Right lobe of liver (tissue), 6 donors: Measurements from ENCODE around the gene MFSD12. TPM values are rescaled to one million over a fixed set of nuclear protein-coding genes. Genes with fewer than 3 reads are reported as not detected.

ENCODE experiments used
- ATAC-seq, 4 donors: fragments of 200-7000 bp; cut with Tn5 transposase; one replicate each; pipeline ENCODE4 v1.9.1; 2020; ENCODE audit warnings: mild to moderate bottlenecking in 4 of 4, moderate library complexity in 4 of 4
- DNase-seq, 3 donors: peaks; one replicate each; pipeline ENCODE4 v3.0.0-alpha.2; 2020
- H3K27ac ChIP-seq, 3 donors: fragments of 200-600 bp; one replicate each; pipeline ENCODE4 v1.8.0; 2022
- H3K27me3 ChIP-seq, 2 donors: fragments of 200-600 bp; one replicate each; pipeline ENCODE4 v1.8.0; 2022
- H3K36me3 ChIP-seq, 4 donors: fragments of 200-600 bp; sonication (generic) in 1 of 4; one replicate each; pipeline versions ENCODE4 v1.5.1 to v1.8.0; 2017 to 2022; ENCODE audit warnings: control low read depth in 1 of 4
- H3K4me1 ChIP-seq, 4 donors: fragments of 200-600 bp; sonication (generic) in 1 of 4; one replicate each; pipeline versions ENCODE4 v1.5.1 to v1.8.0; 2017 to 2022; ENCODE audit warnings: control low read depth in 1 of 4
- H3K4me3 ChIP-seq, 3 donors: fragments of 200-600 bp; one replicate each; pipeline ENCODE4 v1.8.0; 2022
- H3K9me3 ChIP-seq, 4 donors: fragments of 200-600 bp; sonication (generic) in 1 of 4; one replicate each; pipeline versions ENCODE4 v1.5.1 to v1.8.0; 2017 to 2022; ENCODE audit warnings: control low read depth in 1 of 4
- CTCF ChIP-seq, 4 donors: fragments of 200-600 bp in 3 of 4; fragments of 450-650 bp in 1 of 4; IDR thresholded peaks; one replicate each; pipeline versions ENCODE4 v1.5.1 to v1.8.0; 2016 to 2022; ENCODE audit warnings: antibody characterized with exemption in 4 of 4, mild to moderate bottlenecking in 2 of 4
- POLR2A ChIP-seq: fragments of 450-650 bp; IDR thresholded peaks from one replicate; pipeline ENCODE4 v1.6.1; 2017; ENCODE audit warnings: antibody characterized with exemption, mild to moderate bottlenecking
- WGBS: methylation state at CpG from one replicate; pipeline ENCODE4 v1.1.6; 2018; ENCODE audit warnings: low coverage, low lambda C conversion rate; ENCODE audit not compliant: insufficient coverage; ENCODE audit errors: missing lambda C conversion rate; 5-methylcytosine and 5-hydroxymethylcytosine counted together
- intact Hi-C, 2 donors: fragments of 100-400 bp; cut with DNase I; formaldehyde crosslinking; loops; one replicate each; pipeline versions ENCODE4 v1.11.2 to v1.14.1; 2022
- total RNA-seq, 6 experiments: library from RNA; depleted of rRNA in 2 of 6; stranded (reverse); fragments of >200 nt in 2 of 6; fragmentation: NEBNext Ultra II Directional in 3 of 6; extraction: Animal tissue kit (Norgen Biotek cat#: 25700) in 3 of 6; gene quantifications; one replicate each; pipeline versions ENCODE4 v1.1.0 to v1.2.4, GENCODE V29; 2016 to 2023
- donor health status: DM: no; HTN: yes; CAD: no.
- donor health status: DM: no; HTN: no; CAD: no.
- donor health status: DM: no; HTN: no; CAD: no.
- donor health status: DM: no; HTN: yes; CAD: no.
- donor health status: DM: no; HTN: yes; CAD: no.

Gene MFSD12
- total RNA-seq, 6 experiments from 2014 or later = 23.8 to 114 (median 31.5) TPM

- ATAC-seq = no peak
- Histone ChIP-seq H3K4me1 (no peaks in the 10 kb centered on the region), H3K4me3 (no peak overlapping the region), H3K27ac (no peak overlapping the region), H3K9me3 (no peaks in the 10 kb centered on the region), H3K36me3 (no peaks in the 10 kb centered on the region), H3K27me3 (no peaks in the 10 kb centered on the region)
- TF ChIP-seq CTCF (IDR thresholded peaks at IDR 0.05) = no peak
- no peak for TF ChIP-seq POLR2A
- 74% methylated on average over 3 of the region's 10 CpGs for WGBS
- DNase-seq = no peak
- intact Hi-C loops = loop anchor here (10.0 kb wide), 2 partner anchors 69 to 79 kb away; partner anchors contain the start of gene CACTIN (in 1 of the 2)
Observed at GRCh38 chr19:3545669-3546034, 11.7 kb downstream of the MFSD12 start.

GRCh38 chr19:3544742-3545668, 12.4 kb downstream of the MFSD12 start:
- H3K9me3 ChIP-seq = no peaks in the 10 kb centered on the region
- peak; percentile 78 to 88 (median 82) for ATAC-seq
- peak; percentile 76 to 83 (median 80) for DNase-seq
- TF ChIP-seq CTCF (IDR thresholded peaks at IDR 0.05) (peak; percentile 93 to 98 (median 96)), POLR2A (no peak)
- H3K4me3 ChIP-seq = no peak overlapping the region
- intact Hi-C loops = loop anchor here (10.0 kb wide), 2 partner anchors 70 to 80 kb away; partner anchors contain the start of gene CACTIN (in 1 of the 2)
- no peak overlapping the region for H3K27ac ChIP-seq
- H3K4me1 ChIP-seq = no peaks in the 10 kb centered on the region
- no peaks in the 10 kb centered on the region for H3K27me3 ChIP-seq
- 20% methylated on average over 7 of the region's 30 CpGs for WGBS
- H3K36me3 ChIP-seq = no peaks in the 10 kb centered on the region

GRCh38 chr19:3544058-3544376, 13.4 kb downstream of the MFSD12 start:
- no peak for TF ChIP-seq POLR2A
- TF ChIP-seq CTCF (IDR thresholded peaks at IDR 0.05) = no peak
- H3K4me3 ChIP-seq = no peak overlapping the region
- no peak overlapping the region for H3K27ac ChIP-seq
- H3K36me3 ChIP-seq = no peaks in the 10 kb centered on the region
- no peaks in the 10 kb centered on the region for H3K9me3 ChIP-seq
- no peak for DNase-seq
- intact Hi-C loops = loop anchor here (10.0 kb wide), 2 partner anchors 71 to 81 kb away; partner anchors contain the start of gene CACTIN (in 1 of the 2)
- no peak for ATAC-seq
- 70% methylated on average over 2 of the region's 9 CpGs for WGBS
- H3K4me1 ChIP-seq = no peaks in the 10 kb centered on the region
- H3K27me3 ChIP-seq = no peaks in the 10 kb centered on the region

- Histone ChIP-seq H3K4me1 (no peaks in the 10 kb centered on the region), H3K4me3 (no peak overlapping the region), H3K36me3 (no peaks in the 10 kb centered on the region), H3K9me3 (no peaks in the 10 kb centered on the region), H3K27me3 (no peaks in the 10 kb centered on the region), H3K27ac (no peak overlapping the region)
- no peak for TF ChIP-seq CTCF (IDR thresholded peaks at IDR 0.05)
- no peak for TF ChIP-seq POLR2A
- DNase-seq (peak in 2 of 3 donors; percentile 49 to 61), ATAC-seq (peak in 1 of 4 donors; percentile 1)
- 60% methylated on average over 2 of the region's 47 CpGs for WGBS
- intact Hi-C loops = loop anchor here (10.0 kb wide), 2 partner anchors 71 to 81 kb away; partner anchors contain the start of gene CACTIN (in 1 of the 2)
Observed at GRCh38 chr19:3543150-3544057, 14.0 kb downstream of the MFSD12 start.
